Activated T-cell treated with anti-CD3 and anti-CD28 coated beads for 4 hours (primary cell): ENCODE results near the gene CAPZA2.

Source experiments
- DNase-seq: peaks from one replicate; pipeline ENCODE4 v3.0.0-alpha.2; 2020

CAPZA2 gene

GRCh38 chr7:116862951-116863670 is 724 bp downstream of the CAPZA2 start:
- no peak for DNase-seq

- no peak for DNase-seq
These were observed 1.6 kb downstream of the CAPZA2 start for GRCh38 chr7:116863936-116864500.

GRCh38 chr7:116871061-116871700 is 8.8 kb downstream of the CAPZA2 start:
- DNase-seq: no peak

GRCh38 chr7:116872026-116872425 is 9.6 kb downstream of the CAPZA2 start:
- DNase-seq: no peak

GRCh38 chr7:116873619-116874018 is 11.2 kb downstream of the CAPZA2 start:
- no peak for DNase-seq

GRCh38 chr7:116876664-116877442 is 14.5 kb downstream of the CAPZA2 start:
- no peak for DNase-seq

- DNase-seq: no peak
These were observed 15.2 kb downstream of the CAPZA2 start for GRCh38 chr7:116877443-116878217.

GRCh38 chr7:116884691-116885090 is 22.3 kb downstream of the CAPZA2 start:
- DNase-seq: no peak

GRCh38 chr7:116885724-116886123 is 23.3 kb downstream of the CAPZA2 start:
- DNase-seq: no peak

- DNase-seq: no peak
These were observed 24.3 kb downstream of the CAPZA2 start for GRCh38 chr7:116886543-116887156.

- DNase-seq: no peak
These were observed 26.5 kb downstream of the CAPZA2 start for GRCh38 chr7:116888895-116889294.

GRCh38 chr7:116895849-116896248 is 33.5 kb downstream of the CAPZA2 start:
- DNase-seq: no peak

- no peak for DNase-seq
These were observed 35.3 kb downstream of the CAPZA2 start for GRCh38 chr7:116897661-116898060.

- DNase-seq: no peak
These were observed 36.9 kb downstream of the CAPZA2 start for GRCh38 chr7:116899308-116899707.

GRCh38 chr7:116901143-116901542 is 38.8 kb downstream of the CAPZA2 start:
- DNase-seq: no peak

- DNase-seq: no peak
These were observed 40.5 kb downstream of the CAPZA2 start for GRCh38 chr7:116902867-116903266.

GRCh38 chr7:116906391-116906790 is 44.0 kb downstream of the CAPZA2 start:
- no peak for DNase-seq

GRCh38 chr7:116910383-116910782 is 48.0 kb downstream of the CAPZA2 start:
- no peak for DNase-seq

GRCh38 chr7:116911801-116912200 is 49.4 kb downstream of the CAPZA2 start:
- no peak for DNase-seq

- no peak for DNase-seq
These were observed 50.0 kb downstream of the CAPZA2 start for GRCh38 chr7:116912269-116912909.

- DNase-seq: no peak
These were observed 56.3 kb downstream of the CAPZA2 start for GRCh38 chr7:116918704-116919103.

- no peak for DNase-seq
These were observed 58.0 kb downstream of the CAPZA2 start for GRCh38 chr7:116920359-116920758.
